Body of pancreas (tissue), 4 donors: ENCODE measurements around the gene TELO2. TPM values are rescaled to one million over a fixed set of nuclear protein-coding genes. Genes with fewer than 3 reads are reported as not detected.
"Not testable (repeated sequence)": the region's sequence is repeated elsewhere in the genome, so short reads cannot be mapped to it uniquely, and the experiment has no call there.

Experiments
- ATAC-seq: fragments of 150-250 bp; one replicate; pipeline ENCODE4 v1.9.1; 2016
- DNase-seq, 4 donors: peaks; one replicate each; pipeline ENCODE4 v3.0.0-alpha.2; 2019
- H3K27ac ChIP-seq, 4 donors: fragments of 200-600 bp; sonication (generic); 1 replicate in 3 of 4; 2 replicates in 1 of 4; pipeline versions ENCODE4 v1.5.1 to v1.6.1; 2016 to 2019; ENCODE audit warnings: mild to moderate bottlenecking in 1 of 4, mixed read lengths in 1 of 4, moderate library complexity in 1 of 4
- H3K27me3 ChIP-seq, 2 donors: fragments of 200-600 bp; sonication (generic); one replicate each; pipeline ENCODE4 v1.6.0; 2016; ENCODE audit warnings: mild to moderate bottlenecking in 1 of 2
- H3K36me3 ChIP-seq, 2 donors: fragments of 200-600 bp; sonication (generic); replicated peaks in 1 of 2; 2 replicates each; pipeline ENCODE4 v1.5.1; 2016; ENCODE audit warnings: low read depth in 2 of 2; ENCODE audit not compliant: insufficient read depth in 1 of 2
- H3K4me1 ChIP-seq: fragments of 200-600 bp; sonication (generic); one replicate; pipeline ENCODE4 v1.6.0; 2016
- H3K4me3 ChIP-seq, 2 donors: fragments of 200-600 bp; sonication (generic); 1 replicate in 1 of 2; 2 replicates in 1 of 2; pipeline ENCODE4 v1.5.1; 2016 to 2019
- H3K9me3 ChIP-seq, 3 donors: fragments of 200-600 bp; sonication (generic); 1 replicate in 2 of 3; 2 replicates in 1 of 3; pipeline ENCODE4 v1.5.1; 2016
- CTCF ChIP-seq, 7 experiments: fragments of 450-650 bp in 4 of 7; fragments of 200-600 bp in 3 of 7; sonication (generic) in 3 of 7; IDR thresholded peaks; one replicate each; pipeline ENCODE4 v1.5.1; 2016 to 2019; ENCODE audit warnings: antibody characterized with exemption in 7 of 7
- POLR2A ChIP-seq, 3 donors: fragments of 450-650 bp; IDR thresholded peaks; one replicate each; pipeline ENCODE4 v1.6.1; 2016; ENCODE audit warnings: antibody characterized with exemption in 3 of 3, mild to moderate bottlenecking in 2 of 3
- WGBS, 2 donors: methylation state at CpG; one replicate each; pipeline ENCODE4 v1.1.5; 2017; 5-methylcytosine and 5-hydroxymethylcytosine counted together
- intact Hi-C: fragments of 100-400 bp; cut with DNase I; formaldehyde crosslinking; loops from one replicate; pipeline ENCODE4 v1.15.1; 2023
- total RNA-seq, 2 donors: library from RNA; depleted of rRNA; stranded (reverse); fragments of >200 nt; gene quantifications; one replicate each; pipeline ENCODE4 v1.1.0, GENCODE V29; 2016

The TELO2 gene
- total RNA-seq, 2 donors from 2014 or later = 25.4 to 76.5 TPM

GRCh38 chr16:1474796-1475551, 18.2 kb upstream of the TELO2 start, which contains the start of gene CLCN7:
Gene CLCN7, minus strand, starts transcription at chr16:1475028. Its CDS starts 54 bp downstream, at chr16:1474974.
- TF ChIP-seq CTCF (IDR thresholded peaks at IDR 0.05) = no peak
- peak; percentile 79 to 92 (median 85) for TF ChIP-seq POLR2A (IDR thresholded peaks at IDR 0.05)
- Histone ChIP-seq H3K4me1 (peaks cover 23% of the 10 kb centered on the region), H3K27me3 (no peaks in the 10 kb centered on the region), H3K27ac (peak within 1 kb of the TSS; percentile 75 to 90 (median 82)), H3K4me3 (peak within 1 kb of the TSS; percentile 71 to 91), H3K9me3 (no peaks in the 10 kb centered on the region), H3K36me3 (no peaks in the 10 kb centered on the region)
- intact Hi-C loops = no loop called here
- WGBS, 2 donors = 1% methylated on average over 94 of the region's 99 CpGs; no CpG with 5 or more reads in 1 of the 2 donors
- DNase-seq (peak; percentile 89 to 94 (median 90)), ATAC-seq (peak; percentile 90)

GRCh38 chr16:1475552-1476114, 17.5 kb upstream of the TELO2 start:
- ATAC-seq (no peak), DNase-seq (no peak)
- peak overlapping the region; percentile 75 to 90 (median 82) for H3K27ac ChIP-seq
- H3K9me3 ChIP-seq = no peaks in the 10 kb centered on the region
- no peaks in the 10 kb centered on the region for H3K36me3 ChIP-seq
- peak overlapping the region; percentile 71 to 91 for H3K4me3 ChIP-seq
- TF ChIP-seq POLR2A (IDR thresholded peaks at IDR 0.05) = no peak
- TF ChIP-seq CTCF (IDR thresholded peaks at IDR 0.05) = no peak
- intact Hi-C loops = no loop called here
- H3K27me3 ChIP-seq = no peaks in the 10 kb centered on the region
- WGBS, 2 donors = 45 to 59% methylated on average over 15 of the region's 15 CpGs
- peaks cover 23% of the 10 kb centered on the region for H3K4me1 ChIP-seq

- intact Hi-C loops = no loop called here
- WGBS, 2 donors = 84 to 89% methylated on average over 7 to 10 of the region's 10 CpGs
- no peak overlapping the region for H3K4me3 ChIP-seq
- H3K9me3 ChIP-seq = no peaks in the 10 kb centered on the region
- DNase-seq = no peak
- no peak for TF ChIP-seq CTCF (IDR thresholded peaks at IDR 0.05)
- no peak for TF ChIP-seq POLR2A (IDR thresholded peaks at IDR 0.05)
- H3K27me3 ChIP-seq = no peaks in the 10 kb centered on the region
- no peak overlapping the region for H3K27ac ChIP-seq
- H3K4me1 ChIP-seq = peaks cover 23% of the 10 kb centered on the region
- no peak for ATAC-seq
- H3K36me3 ChIP-seq = no peaks in the 10 kb centered on the region
These were observed 16.1 kb upstream of the TELO2 start for GRCh38 chr16:1477033-1477432.

- 85 to 90% methylated on average over 9 of the region's 9 CpGs for WGBS, 2 donors
- H3K36me3 ChIP-seq, H3K27me3 ChIP-seq, DNase-seq, H3K9me3 ChIP-seq, ATAC-seq, H3K4me3 ChIP-seq, H3K27ac ChIP-seq, intact Hi-C loops: not testable (repeated sequence)
- peaks cover 13% of the 10 kb centered on the region for H3K4me1 ChIP-seq
These were observed 14.2 kb upstream of the TELO2 start for GRCh38 chr16:1478937-1479336.

- no peak for DNase-seq
- H3K27ac ChIP-seq = no peak overlapping the region
- no peak for TF ChIP-seq CTCF (IDR thresholded peaks at IDR 0.05)
- TF ChIP-seq POLR2A (IDR thresholded peaks at IDR 0.05) = no peak
- H3K27me3 ChIP-seq = no peaks in the 10 kb centered on the region
- no peaks in the 10 kb centered on the region for H3K36me3 ChIP-seq
- intact Hi-C loops = no loop called here
- no peaks in the 10 kb centered on the region for H3K4me1 ChIP-seq
- no peak for ATAC-seq
- 55 to 60% methylated on average over 16 to 28 of the region's 28 CpGs for WGBS, 2 donors
- no peaks in the 10 kb centered on the region for H3K9me3 ChIP-seq
- no peak overlapping the region for H3K4me3 ChIP-seq
These were observed 11.0 kb upstream of the TELO2 start for GRCh38 chr16:1481906-1482835.
